ENCODE results near the gene RBMS3. TPM values are rescaled to one million over a fixed set of nuclear protein-coding genes. Genes with fewer than 3 reads are reported as not detected.

The RBMS3 gene
- total and polyA plus RNA-seq, 2 experiments from 2014 or later = 3.2 to 7.4 TPM

- TF ChIP-seq CTCF (conservative IDR thresholded peaks at IDR 0.05; ENCODE audit: low read depth in 2 of 2) = no peak
- TF ChIP-seq REST (IDR thresholded peaks at IDR 0.05; ENCODE audit: unreplicated experiment) = no peak
- TF ChIP-seq ETS1 (IDR thresholded peaks at IDR 0.05) = no peak
Observed at GRCh38 chr3:29958816-29959215, 677.9 kb downstream of the RBMS3 start (continued).

DNA sequence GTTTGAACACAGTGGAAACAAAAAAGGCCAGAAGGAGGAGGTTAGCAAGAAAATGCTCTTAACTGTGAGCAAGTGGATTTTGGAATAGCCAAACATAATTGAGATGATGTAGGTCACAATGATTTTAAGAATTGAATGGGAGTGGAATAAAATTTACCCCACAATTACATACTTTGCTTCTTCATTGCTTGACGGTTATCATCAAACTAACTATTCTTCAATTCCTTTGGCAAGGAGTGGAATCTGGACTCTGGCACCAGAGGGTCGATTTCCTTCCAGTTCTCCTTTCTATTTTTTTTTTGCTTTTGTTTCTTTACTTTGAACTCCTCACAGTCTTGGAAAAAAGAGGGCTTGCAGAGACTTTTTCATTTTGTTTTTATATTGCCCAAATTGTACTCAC, 691.0 kb downstream of the RBMS3 start:
- DNase-seq (ENCODE audit: low spot score) = no peak
- H3K4me3 Mint-ChIP-seq = no peak overlapping the region
- H3K9me3 Mint-ChIP-seq = peaks cover 2% of the 10 kb centered on the region; the same call in 1 of the 3 replicates
- peak overlapping the region; percentile 35 for H3K27ac Mint-ChIP-seq
- no peak overlapping the region for H3K4me3 ChIP-seq
- H3K27ac ChIP-seq (ENCODE audit: low read depth) = peak overlapping the region; percentile 81
- ATAC-seq = no peak
- H3K4me2 ChIP-seq = peak overlapping the region; percentile 58
- no peaks in the 10 kb centered on the region for H3K36me3 ChIP-seq (ENCODE audit: insufficient read depth)
- no peaks in the 10 kb centered on the region for H4K20me1 ChIP-seq (replicated peaks; ENCODE audit: insufficient read depth)
- H2AFZ ChIP-seq = no peak overlapping the region
- peaks cover 35% of the 10 kb centered on the region for H3K4me1 Mint-ChIP-seq
- peaks cover 32% of the 10 kb centered on the region for H3K4me1 ChIP-seq (ENCODE audit: insufficient read depth)
- H3K27me3 ChIP-seq (ENCODE audit: insufficient read depth) = no peaks in the 10 kb centered on the region
- H3F3A ChIP-seq (replicated peaks; ENCODE audit: low read depth) = no peaks in the 10 kb centered on the region
- H3K27me3 Mint-ChIP-seq (ENCODE audit: insufficient read depth, low read depth, poor library complexity) = no peaks in the 10 kb centered on the region
- no peaks in the 10 kb centered on the region for H3K79me2 ChIP-seq (replicated peaks; ENCODE audit: insufficient read depth)
- peaks cover 5% of the 10 kb centered on the region; the same call in 1 of the 2 replicates for H3K9me2 ChIP-seq (ENCODE audit: insufficient read depth)
- peaks cover 10% of the 10 kb centered on the region; the same call in 1 of the 3 replicates for H3K36me3 Mint-ChIP-seq (ENCODE audit: low read depth)
- TF ChIP-seq ZNF462 (CRISPR knock-in tag; IDR thresholded peaks at IDR 0.05) (no peak), NANOG (IDR thresholded peaks at IDR 0.05; ENCODE audit: borderline replicate concordance) (no peak), ETS1 (IDR thresholded peaks at IDR 0.05) (no peak), STAT1 (IDR thresholded peaks at IDR 0.05; ENCODE audit: unreplicated experiment) (no peak), REST (IDR thresholded peaks at IDR 0.05; ENCODE audit: unreplicated experiment) (no peak)
